WERI-Rb-1 (cell line): ENCODE data around the gene DCAF17.
"Not testable (repeated sequence)": the region's sequence is repeated elsewhere in the genome, so short reads cannot be mapped to it uniquely, and the experiment has no call there.

Experiments
- DNase-seq: peaks from one replicate; pipeline ENCODE4 v3.0.0-alpha.2; 2020
- H3K27ac ChIP-seq: fragments of 250-450 bp; sonication (Bioruptor Pico); 2 replicates; pipeline ENCODE4 v1.5.1; 2020; ENCODE audit warnings: mild to moderate bottlenecking, moderate library complexity
- H3K27me3 ChIP-seq: fragments of 250-450 bp; sonication (Bioruptor Pico); 2 replicates; pipeline ENCODE4 v1.5.1; 2021; ENCODE audit warnings: mild to moderate bottlenecking, low read depth, moderate library complexity; ENCODE audit not compliant: insufficient read depth, severe bottlenecking
- H3K36me3 ChIP-seq: fragments of 250-450 bp; sonication (Bioruptor Pico); 2 replicates; pipeline ENCODE4 v1.5.1; 2020; ENCODE audit warnings: mild to moderate bottlenecking, moderate library complexity
- H3K4me3 ChIP-seq: 2 replicates; pipeline ENCODE4 v1.5.1; 2011; ENCODE audit warnings: low read depth, mild to moderate bottlenecking, control low read depth, low read length
- H3K9me3 ChIP-seq: fragments of 250-450 bp; sonication (Bioruptor Pico); 2 replicates; pipeline ENCODE4 v1.5.1; 2021; ENCODE audit warnings: mild to moderate bottlenecking, moderate library complexity; ENCODE audit not compliant: severe bottlenecking
- TF ChIP-seq, protein P1 (sequence below): IDR thresholded peaks from 2 replicates; pipeline ENCODE4 v1.5.1; 2011; ENCODE audit warnings: low read depth, mild to moderate bottlenecking, control low read depth, inconsistent platforms, low read length

Gene DCAF17

DNA sequence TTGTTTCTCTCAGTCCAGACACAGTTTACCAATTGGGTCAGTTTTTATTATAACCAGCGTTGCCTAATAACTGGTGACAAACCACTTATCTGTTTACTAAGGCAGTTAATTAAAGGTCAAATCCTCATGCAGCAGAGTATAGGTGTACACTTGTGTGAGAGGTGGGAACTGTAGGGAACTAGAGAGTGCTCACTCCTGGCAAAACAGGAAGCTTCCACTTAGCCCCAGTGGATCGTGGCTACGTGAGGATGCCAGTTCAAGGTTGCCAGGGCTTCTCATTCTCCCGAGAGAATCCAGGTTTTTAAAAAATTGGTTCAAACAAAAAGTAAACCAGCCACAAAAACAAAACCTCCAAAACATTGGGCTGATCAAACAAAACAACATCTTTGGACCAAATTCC lies 96.4 kb downstream of the DCAF17 start:
- DNase-seq, result no peak
- no peak overlapping the region for H3K27ac ChIP-seq
- no peaks in the 10 kb centered on the region for H3K36me3 ChIP-seq
- TF ChIP-seq, protein P1, sequence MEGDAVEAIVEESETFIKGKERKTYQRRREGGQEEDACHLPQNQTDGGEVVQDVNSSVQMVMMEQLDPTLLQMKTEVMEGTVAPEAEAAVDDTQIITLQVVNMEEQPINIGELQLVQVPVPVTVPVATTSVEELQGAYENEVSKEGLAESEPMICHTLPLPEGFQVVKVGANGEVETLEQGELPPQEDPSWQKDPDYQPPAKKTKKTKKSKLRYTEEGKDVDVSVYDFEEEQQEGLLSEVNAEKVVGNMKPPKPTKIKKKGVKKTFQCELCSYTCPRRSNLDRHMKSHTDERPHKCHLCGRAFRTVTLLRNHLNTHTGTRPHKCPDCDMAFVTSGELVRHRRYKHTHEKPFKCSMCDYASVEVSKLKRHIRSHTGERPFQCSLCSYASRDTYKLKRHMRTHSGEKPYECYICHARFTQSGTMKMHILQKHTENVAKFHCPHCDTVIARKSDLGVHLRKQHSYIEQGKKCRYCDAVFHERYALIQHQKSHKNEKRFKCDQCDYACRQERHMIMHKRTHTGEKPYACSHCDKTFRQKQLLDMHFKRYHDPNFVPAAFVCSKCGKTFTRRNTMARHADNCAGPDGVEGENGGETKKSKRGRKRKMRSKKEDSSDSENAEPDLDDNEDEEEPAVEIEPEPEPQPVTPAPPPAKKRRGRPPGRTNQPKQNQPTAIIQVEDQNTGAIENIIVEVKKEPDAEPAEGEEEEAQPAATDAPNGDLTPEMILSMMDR, result no peak
- no peak overlapping the region for H3K4me3 ChIP-seq
- H3K27me3 ChIP-seq, result no peaks in the 10 kb centered on the region
- H3K9me3 ChIP-seq, result no peaks in the 10 kb centered on the region

DNA sequence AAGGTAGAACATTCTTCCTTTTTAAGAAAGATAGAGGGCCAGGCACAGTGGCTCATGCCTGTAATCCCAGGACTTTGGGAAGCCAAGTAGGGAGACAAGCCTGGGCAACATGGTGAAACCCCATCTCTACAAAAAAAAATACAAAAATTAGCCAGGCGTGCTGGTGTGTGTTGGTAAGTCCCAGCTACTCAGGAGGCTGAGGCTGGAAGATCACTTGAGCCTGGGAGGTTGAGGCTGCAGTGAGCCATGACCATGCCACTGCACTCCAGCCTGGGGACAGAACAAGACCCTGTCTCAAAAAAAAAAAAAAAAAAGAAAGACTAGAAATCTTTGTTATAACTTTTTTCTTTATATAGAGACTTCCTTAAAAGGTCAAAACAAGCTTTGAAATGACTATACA lies 96.8 kb downstream of the DCAF17 start:
- H3K27me3 ChIP-seq, H3K36me3 ChIP-seq, H3K4me3 ChIP-seq, H3K27ac ChIP-seq, H3K9me3 ChIP-seq, DNase-seq: not testable (repeated sequence)

DNA sequence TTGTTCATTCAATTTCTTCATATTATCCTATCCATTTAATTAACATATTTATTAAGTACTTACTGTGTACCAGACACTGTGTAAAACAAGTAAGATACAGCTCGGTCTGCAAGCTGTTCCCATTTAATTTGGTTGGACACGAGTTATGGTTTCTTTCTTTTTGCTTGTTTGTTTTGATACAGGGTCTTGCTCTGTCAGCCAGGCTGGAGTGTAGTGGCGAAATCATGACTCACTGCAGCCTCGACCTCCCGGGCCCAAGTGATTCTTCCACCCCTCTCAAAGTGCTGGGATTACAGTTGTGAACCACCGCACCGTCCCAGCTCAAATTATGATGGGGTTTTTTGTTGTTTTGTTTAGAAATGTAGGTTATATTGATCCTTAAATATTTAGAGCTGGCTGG lies 97.3 kb downstream of the DCAF17 start:
- H3K9me3 ChIP-seq, result no peaks in the 10 kb centered on the region
- H3K36me3 ChIP-seq, result no peaks in the 10 kb centered on the region
- H3K4me3 ChIP-seq, result no peak overlapping the region
- no peak for DNase-seq
- H3K27ac ChIP-seq, result no peak overlapping the region
- no peaks in the 10 kb centered on the region for H3K27me3 ChIP-seq
- TF ChIP-seq, protein P1, result no peak

DNA sequence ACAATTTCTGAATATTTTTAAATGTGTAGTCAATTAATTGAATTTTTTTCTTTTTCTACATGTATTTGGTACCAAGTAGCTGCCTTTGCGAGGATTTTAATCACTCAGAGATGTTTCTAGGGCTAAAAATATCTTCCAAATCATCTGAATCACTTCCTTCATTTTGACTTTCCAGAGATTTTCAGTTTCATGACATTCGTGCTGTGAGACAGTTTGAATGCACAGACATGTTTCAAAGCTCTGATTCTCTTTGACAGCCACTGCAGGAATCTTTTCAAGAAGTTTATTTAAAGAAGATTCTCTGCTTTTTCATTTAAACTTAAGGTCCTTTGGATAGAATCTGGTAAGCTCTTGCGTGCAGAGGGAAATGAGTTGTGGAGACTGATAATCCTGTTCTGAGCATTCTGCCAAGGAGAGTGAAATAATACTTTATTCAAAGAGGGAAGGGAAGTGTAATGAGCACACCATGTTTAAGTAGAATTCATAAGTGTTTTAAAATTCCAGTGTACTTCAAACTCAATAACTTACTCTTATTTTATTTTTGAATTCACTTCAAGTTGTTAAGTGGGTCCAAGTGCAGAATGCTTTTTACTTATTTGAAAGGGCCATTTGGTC lies 97.9 kb downstream of the DCAF17 start:
- H3K9me3 ChIP-seq, result no peaks in the 10 kb centered on the region
- H3K27me3 ChIP-seq, result no peaks in the 10 kb centered on the region
- no peak overlapping the region for H3K27ac ChIP-seq
- H3K4me3 ChIP-seq, result no peak overlapping the region
- TF ChIP-seq, protein P1, result no peak
- H3K36me3 ChIP-seq, result no peaks in the 10 kb centered on the region
- no peak for DNase-seq

DNA sequence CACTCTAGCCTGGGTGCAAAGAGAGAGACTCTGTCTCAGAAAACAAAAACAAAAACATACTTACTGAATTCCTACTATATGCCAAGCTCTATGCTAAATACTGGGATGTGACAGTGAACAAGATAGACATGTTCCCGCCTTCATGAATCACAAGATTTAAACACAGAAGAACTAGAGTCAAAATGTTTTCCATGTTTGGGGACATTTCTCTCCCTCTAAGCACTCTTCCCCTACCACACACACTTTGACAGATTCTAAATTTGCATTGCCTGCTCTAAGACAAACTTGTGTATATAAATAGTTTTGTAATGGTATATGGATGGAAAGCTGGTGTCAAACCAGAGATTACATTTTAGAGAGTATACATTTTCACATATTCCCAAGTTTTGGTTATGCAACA lies 99.3 kb downstream of the DCAF17 start:
- Histone ChIP-seq H3K4me3 (no peak overlapping the region), H3K9me3 (no peaks in the 10 kb centered on the region), H3K27ac (no peak overlapping the region), H3K27me3 (no peaks in the 10 kb centered on the region), H3K36me3 (no peaks in the 10 kb centered on the region)
- no peak for DNase-seq
- TF ChIP-seq, protein P1, result no peak
